Fibroblast of pulmonary artery (primary cell): ENCODE data around the gene SLC26A8.

Source experiments
- DNase-seq: peaks from one replicate; pipeline ENCODE4 v3.0.0-alpha.2; 2010; ENCODE audit warnings: low read depth
- H3K4me3 ChIP-seq: replicated peaks from 2 replicates; pipeline ENCODE4 v1.5.1; 2011; ENCODE audit warnings: low read depth, mild to moderate bottlenecking, control low read depth, low read length, moderate library complexity
- CTCF ChIP-seq: IDR thresholded peaks from 2 replicates; pipeline ENCODE4 v1.5.1; 2011; ENCODE audit warnings: mild to moderate bottlenecking, control low read depth, low read length, inconsistent platforms; ENCODE audit errors: missing control alignments

Gene SLC26A8

GRCh38 chr6:35968821-35969220, 55.6 kb downstream of the SLC26A8 start:
- H3K4me3 ChIP-seq = no peak overlapping the region
- no peak for TF ChIP-seq CTCF
- no peak for DNase-seq

- no peak for TF ChIP-seq CTCF
- no peak for DNase-seq
- no peak overlapping the region for H3K4me3 ChIP-seq
Measured at GRCh38 chr6:35967076-35967774, 57.2 kb downstream of the SLC26A8 start.

- no peak for TF ChIP-seq CTCF
- DNase-seq = no peak
- H3K4me3 ChIP-seq = no peak overlapping the region
Measured at GRCh38 chr6:35962779-35963560, 61.5 kb downstream of the SLC26A8 start.

- no peak for TF ChIP-seq CTCF
Measured at GRCh38 chr6:35960187-35960586, 64.3 kb downstream of the SLC26A8 start.

GRCh38 chr6:35955970-35956369, 68.5 kb downstream of the SLC26A8 start:
- H3K4me3 ChIP-seq = no peak overlapping the region
- TF ChIP-seq CTCF = peak; percentile 27
- no peak for DNase-seq

More at GRCh38 chr6:35960187-35960586, 64.3 kb downstream of the SLC26A8 start:
- no peak overlapping the region for H3K4me3 ChIP-seq
- no peak for DNase-seq

GRCh38 chr6:35955521-35955920, 68.9 kb downstream of the SLC26A8 start:
- no peak for DNase-seq
- TF ChIP-seq CTCF = no peak
- no peak overlapping the region for H3K4me3 ChIP-seq
